Natural killer cell treated with Interleukin-12 subunit alpha and Interleukin-12 subunit beta and Interleukin-15 and Interleukin-18, amount 100 ng/mL, for 72 hours (primary cell): ENCODE data around the gene FHL2. TPM values are rescaled to one million over a fixed set of nuclear protein-coding genes. Genes with fewer than 3 reads are reported as not detected.
A peak's percentile ranks its signal among the peaks of the same experiment; 100 is the strongest.
"Not testable (repeated sequence)": the region's sequence is repeated elsewhere in the genome, so short reads cannot be mapped to it uniquely, and the experiment has no call there.

Source experiments
- ATAC-seq, 2 donors: fragments of 150-1000 bp; cut with Tn5 transposase in 1 of 2; sonication (Bioruptor Pico), chemical (Tn5 transposase) in 1 of 2; 2 replicates each; pipeline ENCODE4 v1.10.0; 2021
- DNase-seq: peaks from one replicate; pipeline ENCODE4 v3.0.0; 2022; ENCODE audit warnings: low spot score
- H3K27ac Mint-ChIP-seq, 2 donors: 1 replicate in 1 of 2; 2 replicates in 1 of 2; pipeline ENCODE4 v1.8.0; 2022; ENCODE audit warnings: mixed read lengths in 2 of 2, mild to moderate bottlenecking in 1 of 2, moderate library complexity in 1 of 2
- H3K27me3 Mint-ChIP-seq, 2 donors: 1 replicate in 1 of 2; 2 replicates in 1 of 2; pipeline ENCODE4 v1.8.0; 2022; ENCODE audit warnings: mixed read lengths in 2 of 2
- H3K36me3 Mint-ChIP-seq: one replicate; pipeline ENCODE4 v1.8.0; 2022; ENCODE audit warnings: mixed read lengths
- H3K4me1 Mint-ChIP-seq, 2 donors: 1 replicate in 1 of 2; 2 replicates in 1 of 2; pipeline ENCODE4 v1.8.0; 2022; ENCODE audit warnings: low read depth in 2 of 2, mixed read lengths in 2 of 2, mild to moderate bottlenecking in 1 of 2
- H3K4me3 Mint-ChIP-seq: one replicate; pipeline ENCODE4 v1.8.0; 2022; ENCODE audit warnings: mixed read lengths
- H3K9me3 Mint-ChIP-seq: 2 replicates; pipeline ENCODE4 v1.8.0; 2022; ENCODE audit warnings: mixed read lengths
- total RNA-seq, 2 donors: library from RNA; stranded (reverse); gene quantifications; one replicate each; pipeline ENCODE4 v1.2.3, GENCODE V29; 2022

Gene FHL2
- total RNA-seq, 2 donors from 2014 or later, result 0.95 TPM; not detected in 1

- Mint-ChIP-seq H3K4me3 (peak overlapping the region; percentile 89), H3K9me3 (no peaks in the 10 kb centered on the region), H3K27me3 (no peaks in the 10 kb centered on the region), H3K36me3 (no peaks in the 10 kb centered on the region), H3K4me1 (peaks cover 40 to 44% of the 10 kb centered on the region in 2 donors), H3K27ac (peak overlapping the region; percentile 87 to 90)
- no peak for DNase-seq
- no peak for ATAC-seq
Observed at GRCh38 chr2:105327690-105328089, 71.2 kb downstream of the FHL2 start.

DNA sequence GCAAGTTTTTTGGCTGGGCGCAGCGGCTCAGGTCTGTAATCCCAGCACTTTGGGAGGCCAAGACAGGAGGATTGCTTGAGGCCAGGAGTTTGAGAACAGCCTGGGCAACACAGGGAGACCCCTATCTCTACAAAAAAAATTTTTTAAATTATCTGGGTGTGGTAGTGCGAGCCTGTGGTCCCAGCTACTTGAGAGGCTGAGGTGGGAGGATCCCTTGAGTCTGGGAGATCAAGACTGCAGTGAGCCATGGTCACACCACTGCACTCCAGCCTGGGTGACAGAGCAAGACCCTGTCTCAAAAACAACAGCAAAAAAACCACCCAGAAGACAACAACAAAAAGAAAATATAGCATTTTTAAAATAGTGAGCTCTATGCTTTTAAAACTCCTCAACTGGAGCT lies 71.6 kb downstream of the FHL2 start:
- DNase-seq, H3K27me3 Mint-ChIP-seq, H3K9me3 Mint-ChIP-seq, ATAC-seq, H3K36me3 Mint-ChIP-seq: not testable (repeated sequence)
- peaks cover 43 to 47% of the 10 kb centered on the region in 2 donors for H3K4me1 Mint-ChIP-seq
- peak overlapping the region in 1 of 2 donors; percentile 90 for H3K27ac Mint-ChIP-seq
- H3K4me3 Mint-ChIP-seq, result peak overlapping the region; percentile 89

DNA sequence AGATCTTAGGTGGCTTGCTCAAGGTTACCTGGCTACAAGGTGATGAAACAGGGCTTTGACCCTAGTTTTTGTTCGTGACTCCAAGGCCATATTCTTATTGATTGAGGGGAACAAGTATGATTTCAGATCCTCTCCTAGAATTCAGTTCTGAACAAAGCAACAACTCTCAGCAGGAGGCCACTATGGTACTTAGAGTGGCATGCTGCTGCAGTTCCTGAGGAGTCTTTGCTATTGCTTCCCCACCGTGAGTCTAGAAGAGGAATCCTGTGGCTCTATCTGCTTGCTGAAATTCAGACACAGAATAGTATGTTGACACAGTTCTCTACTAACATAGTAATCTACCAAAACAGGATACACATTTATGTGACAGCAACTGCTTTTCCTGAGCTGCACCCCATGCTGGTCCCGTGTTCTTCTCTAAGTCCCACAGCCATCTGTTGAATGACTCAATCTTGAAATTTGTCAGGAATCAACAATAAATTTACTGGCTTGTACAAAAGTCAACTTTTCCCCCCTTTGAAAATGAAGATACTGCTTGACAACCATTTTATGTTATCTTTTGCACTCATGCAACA lies 73.4 kb downstream of the FHL2 start:
- no peak overlapping the region for H3K4me3 Mint-ChIP-seq
- no peak overlapping the region for H3K27ac Mint-ChIP-seq
- no peaks in the 10 kb centered on the region for H3K27me3 Mint-ChIP-seq
- DNase-seq (no peak), ATAC-seq (no peak)
- H3K4me1 Mint-ChIP-seq, result peaks cover 42 to 43% of the 10 kb centered on the region in 2 donors
- H3K9me3 Mint-ChIP-seq, result no peaks in the 10 kb centered on the region
- H3K36me3 Mint-ChIP-seq, result no peaks in the 10 kb centered on the region

DNA sequence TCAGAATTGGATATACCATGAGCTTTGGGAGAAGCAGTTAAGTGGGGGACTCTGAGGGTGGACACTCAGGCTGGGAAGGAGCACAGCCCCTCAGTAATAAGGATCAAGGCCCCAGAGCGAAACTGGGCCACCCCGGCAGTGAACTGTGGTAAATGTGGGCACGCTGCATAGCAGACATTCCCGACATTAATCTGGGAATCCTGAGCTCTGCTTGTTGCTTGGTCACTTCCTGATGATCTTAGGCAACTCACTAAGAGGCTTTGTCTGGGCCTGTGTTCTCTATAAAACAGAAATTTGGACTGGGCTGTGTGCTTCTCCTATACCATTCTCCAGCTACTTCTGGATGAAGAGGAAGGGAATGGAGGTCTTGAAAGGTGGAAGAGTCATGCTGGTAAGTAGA lies 74.1 kb downstream of the FHL2 start:
- DNase-seq (no peak), ATAC-seq (no peak)
- no peak overlapping the region for H3K4me3 Mint-ChIP-seq
- peak overlapping the region in 1 of 2 donors; percentile 6 for H3K27ac Mint-ChIP-seq
- H3K27me3 Mint-ChIP-seq, result no peaks in the 10 kb centered on the region
- peaks cover 38 to 41% of the 10 kb centered on the region in 2 donors for H3K4me1 Mint-ChIP-seq
- no peaks in the 10 kb centered on the region for H3K9me3 Mint-ChIP-seq
- H3K36me3 Mint-ChIP-seq, result no peaks in the 10 kb centered on the region

DNA sequence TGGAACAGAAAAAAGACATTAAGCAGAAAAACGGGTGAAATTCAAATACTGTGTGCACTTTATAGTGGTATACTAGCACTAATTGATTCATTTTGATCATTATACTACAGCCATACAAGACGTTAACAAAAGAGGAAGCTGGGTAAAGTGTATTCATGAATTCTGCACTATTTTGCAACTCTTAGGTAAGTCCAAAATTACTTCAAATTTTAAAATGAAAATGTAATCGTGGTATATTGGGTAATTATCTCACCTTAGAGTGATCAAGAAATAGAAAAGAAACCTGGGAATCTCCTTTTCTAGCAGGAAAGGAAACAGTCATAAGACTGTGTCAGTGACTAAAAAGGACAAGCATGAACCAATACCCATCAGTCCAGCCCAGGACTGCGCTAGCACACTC lies 74.8 kb downstream of the FHL2 start:
- Mint-ChIP-seq H3K9me3 (no peaks in the 10 kb centered on the region), H3K4me1 (peaks cover 34 to 39% of the 10 kb centered on the region in 2 donors), H3K27ac (peak overlapping the region in 1 of 2 donors; percentile 6), H3K27me3 (no peaks in the 10 kb centered on the region), H3K4me3 (no peak overlapping the region), H3K36me3 (no peaks in the 10 kb centered on the region)
- ATAC-seq (no peak), DNase-seq (no peak)

- DNase-seq (no peak), ATAC-seq (no peak)
- Mint-ChIP-seq H3K4me1 (peaks cover 25 to 33% of the 10 kb centered on the region in 2 donors), H3K36me3 (no peaks in the 10 kb centered on the region), H3K27ac (no peak overlapping the region), H3K27me3 (no peaks in the 10 kb centered on the region), H3K9me3 (no peaks in the 10 kb centered on the region), H3K4me3 (no peak overlapping the region)
Observed at GRCh38 chr2:105323111-105323510, 75.7 kb downstream of the FHL2 start.

- Mint-ChIP-seq H3K36me3 (no peaks in the 10 kb centered on the region), H3K9me3 (no peaks in the 10 kb centered on the region), H3K27me3 (no peaks in the 10 kb centered on the region), H3K4me1 (peaks cover 20 to 26% of the 10 kb centered on the region in 2 donors), H3K27ac (no peak overlapping the region), H3K4me3 (no peak overlapping the region)
- DNase-seq (no peak), ATAC-seq (no peak)
Observed at GRCh38 chr2:105321875-105322646, 76.8 kb downstream of the FHL2 start.

DNA sequence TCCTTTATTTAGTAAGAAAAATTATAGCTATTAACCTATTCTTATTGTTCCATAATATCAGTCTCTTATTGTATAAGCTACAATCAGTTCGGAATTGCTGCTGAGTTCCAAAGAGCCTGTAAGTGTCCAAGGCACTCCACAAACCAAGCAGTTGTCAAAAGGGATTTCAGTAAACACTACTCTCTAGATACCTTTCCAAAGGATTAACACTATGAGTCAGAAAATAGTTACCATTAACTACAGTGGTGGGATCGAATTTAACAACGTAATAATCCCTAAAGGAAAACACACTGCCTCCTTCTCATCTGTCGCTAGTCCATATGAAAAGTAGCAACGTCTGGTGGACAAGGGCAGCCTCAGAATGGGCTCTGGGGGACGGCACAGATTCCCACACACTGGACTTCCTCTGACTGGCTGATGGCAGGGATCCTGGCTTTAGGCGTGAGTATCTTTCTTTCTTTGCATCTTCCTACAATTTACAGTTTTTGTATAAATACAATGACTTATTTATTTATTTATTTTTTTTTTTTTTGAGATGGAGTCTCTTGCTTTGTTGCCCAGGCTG lies 78.1 kb downstream of the FHL2 start:
- no peaks in the 10 kb centered on the region for H3K27me3 Mint-ChIP-seq
- ATAC-seq (no peak), DNase-seq (no peak)
- H3K27ac Mint-ChIP-seq, result no peak overlapping the region
- H3K36me3 Mint-ChIP-seq, result no peaks in the 10 kb centered on the region
- peaks cover 20 to 26% of the 10 kb centered on the region in 2 donors for H3K4me1 Mint-ChIP-seq
- H3K9me3 Mint-ChIP-seq, result no peaks in the 10 kb centered on the region
- H3K4me3 Mint-ChIP-seq, result no peak overlapping the region

GRCh38 chr2:105317937-105318336 lies 80.9 kb downstream of the FHL2 start:
- Mint-ChIP-seq H3K27me3 (no peaks in the 10 kb centered on the region), H3K27ac (no peak overlapping the region), H3K4me3 (no peak overlapping the region), H3K4me1 (peaks cover 16 to 21% of the 10 kb centered on the region in 2 donors), H3K36me3 (no peaks in the 10 kb centered on the region), H3K9me3 (no peaks in the 10 kb centered on the region)
- ATAC-seq (no peak), DNase-seq (no peak)

- Mint-ChIP-seq H3K27ac (no peak overlapping the region), H3K4me1 (peaks cover 13 to 14% of the 10 kb centered on the region in 2 donors), H3K27me3 (no peaks in the 10 kb centered on the region), H3K36me3 (no peaks in the 10 kb centered on the region), H3K4me3 (peak overlapping the region; percentile 1), H3K9me3 (no peaks in the 10 kb centered on the region)
- ATAC-seq (peak in 1 of 2 donors; percentile 69), DNase-seq (no peak)
Observed at GRCh38 chr2:105315314-105315713, 83.5 kb downstream of the FHL2 start.

DNA sequence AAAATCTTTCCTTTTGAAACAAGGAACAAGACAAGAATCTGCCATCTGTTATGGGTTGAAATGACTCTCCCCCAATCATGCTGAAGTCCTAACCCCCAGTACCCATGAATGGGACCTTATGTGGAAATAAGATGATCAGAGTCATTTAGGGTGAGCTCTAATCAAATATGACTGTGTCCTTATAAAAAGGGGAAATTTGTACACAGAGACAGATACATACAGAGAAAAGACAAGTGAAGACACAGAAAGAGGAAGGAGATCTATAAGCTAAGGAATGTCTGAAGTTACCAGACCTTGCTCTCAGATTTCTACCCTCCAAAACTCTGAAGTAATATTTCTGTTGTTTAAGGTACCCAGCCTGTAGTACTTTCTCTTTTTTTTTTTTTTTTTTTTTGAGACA lies 85.0 kb downstream of the FHL2 start:
- no peaks in the 10 kb centered on the region for H3K27me3 Mint-ChIP-seq
- H3K36me3 Mint-ChIP-seq, result no peaks in the 10 kb centered on the region
- peaks cover 12 to 16% of the 10 kb centered on the region in 2 donors for H3K4me1 Mint-ChIP-seq
- no peak overlapping the region for H3K27ac Mint-ChIP-seq
- H3K4me3 Mint-ChIP-seq, result no peak overlapping the region
- no peaks in the 10 kb centered on the region for H3K9me3 Mint-ChIP-seq
- ATAC-seq, result no peak
- no peak for DNase-seq

Other genes starting within 250 kb of the FHL2 start
- not detected for gene GPR45, start 157.3 kb downstream of the FHL2 start, total RNA-seq
- 10 to 100 TPM; 19.9 to 38.0 TPM for gene TGFBRAP1, start 69.3 kb downstream of the FHL2 start, total RNA-seq
- 10 to 100 TPM; 16.5 to 17.6 TPM for gene C2orf49, start 61.5 kb downstream of the FHL2 start, total RNA-seq